ENCODE results near the gene KLHL5. TPM values are rescaled to one million over a fixed set of nuclear protein-coding genes. Genes with fewer than 3 reads are reported as not detected.

Gene KLHL5
- total and polyA plus RNA-seq, 9 of the 15 experiments (the other 6 are each of a cell fraction or from before 2014, with no cell fraction given) = 8.0 to 30.8 (median 22.1) TPM

- BruUV-seq (replicated peaks) = no TSS peak
- Histone ChIP-seq H3K9ac (ENCODE audit: insufficient read depth in 1 of 2, low read depth in 2 of 2, low read length in 2 of 2) (no peak overlapping the region), H3K9me1 (ENCODE audit: control insufficient read depth, insufficient read depth, low read length) (no peaks in the 10 kb centered on the region), H2AFZ (ENCODE audit: low read depth, low read length) (no peak overlapping the region), H3K4me1 (replicated peaks in 1 of 2; ENCODE audit: control insufficient read depth in 2 of 2, insufficient read depth in 2 of 2, low read length in 2 of 2) (no peaks in the 10 kb centered on the region; a peak in 2 of 5 replicates), H3K27ac (ENCODE audit: extremely low read depth, low read depth, low read length) (no peak overlapping the region), H3K27me3 (ENCODE audit: control insufficient read depth in 2 of 2, insufficient read depth in 2 of 2, low read length in 2 of 2) (no peaks in the 10 kb centered on the region), H3K79me2 (ENCODE audit: control insufficient read depth, insufficient read depth, low read length) (no peaks in the 10 kb centered on the region), H3K4me3 (no peak overlapping the region), H3K36me3 (ENCODE audit: control insufficient read depth, insufficient read depth, low read length) (no peaks in the 10 kb centered on the region), H3K9me3 (replicated peaks; ENCODE audit: control insufficient read depth, insufficient read depth, low read depth, low read length) (peaks cover 3% of the 10 kb centered on the region), H3K4me2 (ENCODE audit: insufficient read depth, low read length) (no peak overlapping the region), H4K20me1 (replicated peaks; ENCODE audit: control insufficient read depth, insufficient read depth, low read length) (no peaks in the 10 kb centered on the region)
- intact Hi-C loops (cut with micrococcal nuclease) (no loop called here), in situ Hi-C loops (cut with MboI) (no loop called here)
- POLR2A ChIA-PET = no interaction called here
- ATAC-seq (no peak), FAIRE-seq (no peak), DNase-seq (ENCODE audit: extremely low read depth in 1 of 4, low spot score in 3 of 4) (no peak)
- TF ChIP-seq SRSF1 (IDR thresholded peaks at IDR 0.05; ENCODE audit: low read depth, low read length) (no peak), FOSL1 (tag; conservative IDR thresholded peaks at IDR 0.05) (no peak), STAT6 (CRISPR knock-in tag; IDR thresholded peaks at IDR 0.05) (no peak), ZNF707 (CRISPR knock-in tag; conservative IDR thresholded peaks at IDR 0.05) (peak; percentile 67; the same call in 1 of the 2 replicates), TSHZ1 (CRISPR knock-in tag; IDR thresholded peaks at IDR 0.05) (no peak), TAF15 (IDR thresholded peaks at IDR 0.05; ENCODE audit: low read depth, low read length) (no peak), NFE2 (IDR thresholded peaks at IDR 0.05; ENCODE audit: low read depth) (no peak)
- WGBS (ENCODE audit: insufficient coverage, low coverage, missing lambda C conversion rate) = 55% methylated on average over 4 of the region's 4 CpGs
- CTCF ChIA-PET (ENCODE audit: low intra/inter-chr PET ratio) = no interaction called here
Observed at GRCh38 chr4:39020130-39020529, 41.9 kb upstream of the KLHL5 start.
